ENCODE data around the gene ARHGAP6. TPM values are rescaled to one million over a fixed set of nuclear protein-coding genes. Genes with fewer than 3 reads are reported as not detected.

The ARHGAP6 gene
- polyA plus RNA-seq, 2 of the 4 experiments (the other 2 are of a cell fraction), result 0.04 TPM; not detected in 1

DNA sequence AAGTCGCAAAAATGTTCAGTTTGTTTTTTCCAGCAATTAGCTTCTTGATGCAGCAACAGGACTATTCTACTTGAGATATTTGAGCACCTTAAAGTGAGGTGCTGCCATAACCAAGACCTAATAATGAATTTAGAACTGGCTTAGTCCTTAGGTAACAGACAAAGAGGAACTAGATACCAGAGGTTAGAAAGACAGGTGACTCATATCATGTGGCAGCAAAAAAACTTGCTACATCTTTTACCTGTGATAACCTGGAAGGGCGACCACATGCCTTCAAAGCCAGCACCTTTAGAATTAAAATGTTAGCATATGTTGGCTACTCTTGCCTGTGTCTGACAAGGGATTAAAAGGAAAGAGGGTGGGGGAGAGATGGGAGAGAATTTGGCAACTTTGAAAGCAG is 90.4 kb downstream of the ARHGAP6 start:
- CTCF ChIA-PET, result no interaction called here

DNA sequence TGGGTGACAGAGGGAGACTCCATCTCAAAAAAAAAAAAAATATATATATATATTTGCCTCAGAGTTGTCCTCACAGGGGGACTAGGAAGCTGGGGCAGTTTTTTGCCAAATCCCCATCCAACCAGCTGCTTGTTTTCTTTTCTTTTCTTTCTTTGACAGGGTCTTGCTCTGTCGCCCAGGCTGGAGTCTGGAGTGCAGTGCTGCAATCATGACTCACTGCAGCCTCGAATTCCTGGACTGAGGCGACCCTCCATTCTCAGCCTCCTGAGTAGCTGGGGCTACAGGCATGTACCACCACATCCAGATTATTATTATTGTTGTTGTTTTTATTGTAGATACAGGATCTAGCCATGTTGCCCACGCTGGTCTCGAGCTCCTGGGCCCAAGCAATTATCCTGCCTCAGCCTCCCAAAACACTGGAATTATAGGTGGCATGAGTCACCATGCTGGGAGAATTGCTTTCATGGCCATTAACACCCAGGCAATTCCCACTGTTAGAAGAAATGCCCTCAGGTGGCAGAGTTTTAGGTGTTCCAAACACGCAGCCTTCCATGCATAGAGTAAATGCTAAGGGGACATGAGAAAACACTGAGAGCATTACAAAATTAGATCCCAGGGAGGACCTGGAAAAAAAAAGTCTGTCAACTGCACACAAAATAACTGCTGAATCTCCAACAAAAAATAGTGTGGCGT is 98.0 kb downstream of the ARHGAP6 start:
- Histone ChIP-seq H3K4me1 (no peaks in the 10 kb centered on the region), H3K4me2 (no peak overlapping the region), H3K9me3 (no peaks in the 10 kb centered on the region), H3K27ac (no peak overlapping the region), H3K4me3 (no peak overlapping the region)
- TF ChIP-seq CEBPB (IDR thresholded peaks at IDR 0.05), result no peak
- no peak for TF ChIP-seq HOXB5 (CRISPR knock-in tag; IDR thresholded peaks at IDR 0.05)
- DNase-seq (ENCODE audit: low read depth in 1 of 2, low spot score in 1 of 2), result no peak
- FAIRE-seq, result no peak
- ChIA-PET POLR2A (no interaction called here), CTCF (no interaction called here)
- no peak for ATAC-seq
- WGBS (ENCODE audit: missing lambda C conversion rate), result 31% methylated on average over 7 of the region's 7 CpGs

More for the DNA sequence above, 90.4 kb downstream of the ARHGAP6 start:
- Histone ChIP-seq H3K4me3 (no peak overlapping the region), H3K4me2 (no peak overlapping the region), H3K4me1 (no peaks in the 10 kb centered on the region), H3K27ac (no peak overlapping the region), H3K9me3 (no peaks in the 10 kb centered on the region)
- ATAC-seq, result no peak
- POLR2A ChIA-PET, result no interaction called here
- 4% methylated on average over 2 of the region's 2 CpGs for WGBS (ENCODE audit: missing lambda C conversion rate)
- no peak for FAIRE-seq
- no peak for TF ChIP-seq CHD4 (IDR thresholded peaks at IDR 0.05; ENCODE audit: borderline replicate concordance)
- TF ChIP-seq PBX3 (IDR thresholded peaks at IDR 0.05), result no peak
- TF ChIP-seq, protein P1, sequence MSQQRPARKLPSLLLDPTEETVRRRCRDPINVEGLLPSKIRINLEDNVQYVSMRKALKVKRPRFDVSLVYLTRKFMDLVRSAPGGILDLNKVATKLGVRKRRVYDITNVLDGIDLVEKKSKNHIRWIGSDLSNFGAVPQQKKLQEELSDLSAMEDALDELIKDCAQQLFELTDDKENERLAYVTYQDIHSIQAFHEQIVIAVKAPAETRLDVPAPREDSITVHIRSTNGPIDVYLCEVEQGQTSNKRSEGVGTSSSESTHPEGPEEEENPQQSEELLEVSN (IDR thresholded peaks at IDR 0.05; ENCODE audit: borderline replicate concordance, low read depth), result no peak
- TF ChIP-seq NR3C1 (IDR thresholded peaks at IDR 0.05), result no peak
- TF ChIP-seq RARB (CRISPR knock-in tag; IDR thresholded peaks at IDR 0.05), result no peak
- TF ChIP-seq, protein P2, sequence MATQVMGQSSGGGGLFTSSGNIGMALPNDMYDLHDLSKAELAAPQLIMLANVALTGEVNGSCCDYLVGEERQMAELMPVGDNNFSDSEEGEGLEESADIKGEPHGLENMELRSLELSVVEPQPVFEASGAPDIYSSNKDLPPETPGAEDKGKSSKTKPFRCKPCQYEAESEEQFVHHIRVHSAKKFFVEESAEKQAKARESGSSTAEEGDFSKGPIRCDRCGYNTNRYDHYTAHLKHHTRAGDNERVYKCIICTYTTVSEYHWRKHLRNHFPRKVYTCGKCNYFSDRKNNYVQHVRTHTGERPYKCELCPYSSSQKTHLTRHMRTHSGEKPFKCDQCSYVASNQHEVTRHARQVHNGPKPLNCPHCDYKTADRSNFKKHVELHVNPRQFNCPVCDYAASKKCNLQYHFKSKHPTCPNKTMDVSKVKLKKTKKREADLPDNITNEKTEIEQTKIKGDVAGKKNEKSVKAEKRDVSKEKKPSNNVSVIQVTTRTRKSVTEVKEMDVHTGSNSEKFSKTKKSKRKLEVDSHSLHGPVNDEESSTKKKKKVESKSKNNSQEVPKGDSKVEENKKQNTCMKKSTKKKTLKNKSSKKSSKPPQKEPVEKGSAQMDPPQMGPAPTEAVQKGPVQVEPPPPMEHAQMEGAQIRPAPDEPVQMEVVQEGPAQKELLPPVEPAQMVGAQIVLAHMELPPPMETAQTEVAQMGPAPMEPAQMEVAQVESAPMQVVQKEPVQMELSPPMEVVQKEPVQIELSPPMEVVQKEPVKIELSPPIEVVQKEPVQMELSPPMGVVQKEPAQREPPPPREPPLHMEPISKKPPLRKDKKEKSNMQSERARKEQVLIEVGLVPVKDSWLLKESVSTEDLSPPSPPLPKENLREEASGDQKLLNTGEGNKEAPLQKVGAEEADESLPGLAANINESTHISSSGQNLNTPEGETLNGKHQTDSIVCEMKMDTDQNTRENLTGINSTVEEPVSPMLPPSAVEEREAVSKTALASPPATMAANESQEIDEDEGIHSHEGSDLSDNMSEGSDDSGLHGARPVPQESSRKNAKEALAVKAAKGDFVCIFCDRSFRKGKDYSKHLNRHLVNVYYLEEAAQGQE (IDR thresholded peaks at IDR 0.05), result no peak
- TF ChIP-seq EHMT2 (IDR thresholded peaks at IDR 0.05; ENCODE audit: low read depth), result no peak
- TF ChIP-seq ZNF302 (CRISPR knock-in tag; IDR thresholded peaks at IDR 0.05), result no peak
- TF ChIP-seq HDAC2 (IDR thresholded peaks at IDR 0.05), result no peak
- DNase-seq (ENCODE audit: low read depth in 1 of 2, low spot score in 1 of 2), result no peak

DNA sequence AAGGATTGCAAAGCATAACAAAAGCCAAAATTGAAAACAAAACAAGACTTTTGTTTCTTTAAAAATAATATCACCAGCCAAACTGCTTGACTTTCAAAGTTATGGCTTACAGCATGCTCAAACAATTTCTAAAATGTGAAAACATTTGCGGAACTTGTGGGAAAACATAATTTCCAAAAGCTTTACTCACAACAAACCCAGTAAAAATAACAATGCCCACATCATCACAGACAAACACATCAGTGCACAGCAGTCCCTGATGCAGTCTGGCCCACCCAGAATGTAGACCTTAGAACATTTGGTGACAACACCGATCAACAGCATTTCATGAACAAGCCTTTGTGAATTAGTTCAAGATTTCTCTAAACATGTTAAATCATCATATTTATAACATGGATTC is 98.9 kb downstream of the ARHGAP6 start:
- no peak overlapping the region for H3K4me3 ChIP-seq
- no peak overlapping the region for H3K4me2 ChIP-seq
- ChIA-PET CTCF (no interaction called here), POLR2A (no interaction called here)
- 69% methylated on average over 2 of the region's 2 CpGs for WGBS (ENCODE audit: missing lambda C conversion rate)
- no peaks in the 10 kb centered on the region for H3K4me1 ChIP-seq
- FAIRE-seq, result no peak
- ATAC-seq, result no peak
- H3K9me3 ChIP-seq, result no peaks in the 10 kb centered on the region
- no peak for TF ChIP-seq ZC3H11A (IDR thresholded peaks at IDR 0.05)
- TF ChIP-seq PBX3 (IDR thresholded peaks at IDR 0.05), result no peak
- TF ChIP-seq FOXS1 (CRISPR knock-in tag; IDR thresholded peaks at IDR 0.05), result no peak
- TF ChIP-seq CHD2 (IDR thresholded peaks at IDR 0.05; ENCODE audit: low read length, partially characterized antibody), result no peak
- no peak for TF ChIP-seq BHLHE40 (IDR thresholded peaks at IDR 0.05; ENCODE audit: low read depth, low read length)
- TF ChIP-seq ZFP36 (IDR thresholded peaks at IDR 0.05; ENCODE audit: borderline replicate concordance, partially characterized antibody), result no peak
- TF ChIP-seq ESRRA (IDR thresholded peaks at IDR 0.05; ENCODE audit: borderline replicate concordance, low read length), result no peak
- no peak for TF ChIP-seq KDM1A (IDR thresholded peaks at IDR 0.05; ENCODE audit: low read depth)
- no peak overlapping the region for H3K27ac ChIP-seq
- DNase-seq (ENCODE audit: low read depth in 1 of 2, low spot score in 1 of 2), result no peak

Measured in A549 (cell line).